ENCODE data around the gene GPR33.

Gene GPR33

DNA sequence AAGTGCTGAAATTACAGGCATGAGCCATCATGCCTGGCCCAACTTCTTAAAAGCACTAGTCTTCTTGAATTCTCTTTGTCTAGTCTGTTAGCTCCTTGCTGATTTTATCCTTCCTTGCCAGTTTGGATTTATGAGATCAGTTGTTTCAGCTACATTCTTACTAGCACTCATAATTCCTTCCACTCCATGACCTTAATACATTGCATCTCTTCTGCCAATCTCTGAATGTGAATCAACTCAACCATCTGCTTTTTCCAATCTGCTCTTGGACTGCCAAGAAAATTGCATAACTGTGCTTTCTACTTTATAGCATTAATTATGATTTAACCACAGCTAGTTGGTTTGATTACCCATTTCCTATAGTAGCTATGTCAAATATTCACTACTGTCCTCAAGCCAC, 52.6 kb downstream of the GPR33 start:
- TF ChIP-seq EZH2 (optimal IDR thresholded peaks at IDR 0.05; ENCODE audit: low read depth, low read length) (no peak), EZH2phosphoT487 (IDR thresholded peaks at IDR 0.05; ENCODE audit: low read length) (no peak)
- TF ChIP-seq, protein P1, sequence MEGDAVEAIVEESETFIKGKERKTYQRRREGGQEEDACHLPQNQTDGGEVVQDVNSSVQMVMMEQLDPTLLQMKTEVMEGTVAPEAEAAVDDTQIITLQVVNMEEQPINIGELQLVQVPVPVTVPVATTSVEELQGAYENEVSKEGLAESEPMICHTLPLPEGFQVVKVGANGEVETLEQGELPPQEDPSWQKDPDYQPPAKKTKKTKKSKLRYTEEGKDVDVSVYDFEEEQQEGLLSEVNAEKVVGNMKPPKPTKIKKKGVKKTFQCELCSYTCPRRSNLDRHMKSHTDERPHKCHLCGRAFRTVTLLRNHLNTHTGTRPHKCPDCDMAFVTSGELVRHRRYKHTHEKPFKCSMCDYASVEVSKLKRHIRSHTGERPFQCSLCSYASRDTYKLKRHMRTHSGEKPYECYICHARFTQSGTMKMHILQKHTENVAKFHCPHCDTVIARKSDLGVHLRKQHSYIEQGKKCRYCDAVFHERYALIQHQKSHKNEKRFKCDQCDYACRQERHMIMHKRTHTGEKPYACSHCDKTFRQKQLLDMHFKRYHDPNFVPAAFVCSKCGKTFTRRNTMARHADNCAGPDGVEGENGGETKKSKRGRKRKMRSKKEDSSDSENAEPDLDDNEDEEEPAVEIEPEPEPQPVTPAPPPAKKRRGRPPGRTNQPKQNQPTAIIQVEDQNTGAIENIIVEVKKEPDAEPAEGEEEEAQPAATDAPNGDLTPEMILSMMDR (IDR thresholded peaks at IDR 0.05; ENCODE audit: low read length): no peak
- no peak for DNase-seq
- H3K36me3 ChIP-seq (replicated peaks; ENCODE audit: insufficient read depth, low read length): no peaks in the 10 kb centered on the region
- no peak overlapping the region for H2AFZ ChIP-seq (ENCODE audit: low read length)
- H3K27ac ChIP-seq (ENCODE audit: low read length): no peak overlapping the region
- H3K4me2 ChIP-seq (ENCODE audit: low read depth, low read length): no peak overlapping the region
- no peak overlapping the region for H3K9ac ChIP-seq (ENCODE audit: low read length)
- no peaks in the 10 kb centered on the region for H3K27me3 ChIP-seq (replicated peaks; ENCODE audit: insufficient read depth, low read length)
- 0 out of 2 replicates have a peak, but pooled peaks cover 4% of the 10 kb centered on the region for H3K4me1 ChIP-seq (ENCODE audit: low read length)
- no peaks in the 10 kb centered on the region for H4K20me1 ChIP-seq (ENCODE audit: insufficient read depth, low read length)
- no peaks in the 10 kb centered on the region for H3K79me2 ChIP-seq (ENCODE audit: low read length)
- H3K9me2 ChIP-seq (replicated peaks; ENCODE audit: insufficient read depth, low read length): no peaks in the 10 kb centered on the region
- H3K9me3 ChIP-seq (replicated peaks; ENCODE audit: insufficient read depth, low read length): no peaks in the 10 kb centered on the region
- H3K4me3 ChIP-seq (ENCODE audit: low read length): no peak overlapping the region
- no peaks in the 10 kb centered on the region for H3F3A ChIP-seq (ENCODE audit: insufficient read depth, low read length)

All from MM.1S (cell line).